Activated CD8-positive, alpha-beta memory T cell treated with anti-CD3 and anti-CD28 coated beads for 4 hours (primary cell): Measurements from ENCODE around the gene RBBP8.
"Not testable (repeated sequence)": the region's sequence is repeated elsewhere in the genome, so short reads cannot be mapped to it uniquely, and the experiment has no call there.

Experiments used
- DNase-seq, 2 donors: peaks; one replicate each; pipeline ENCODE4 v3.0.0-alpha.2; 2020; ENCODE audit warnings: low read depth in 2 of 2

The RBBP8 gene

GRCh38 chr18:22943847-22944246 lies 10.7 kb downstream of the RBBP8 start:
- no peak for DNase-seq

GRCh38 chr18:22946217-22946616 lies 13.1 kb downstream of the RBBP8 start:
- DNase-seq, result no peak

GRCh38 chr18:22946846-22947245 lies 13.7 kb downstream of the RBBP8 start:
- DNase-seq, result no peak

GRCh38 chr18:22951823-22952222 lies 18.7 kb downstream of the RBBP8 start:
- DNase-seq, result no peak

GRCh38 chr18:22952525-22952924 lies 19.4 kb downstream of the RBBP8 start:
- no peak for DNase-seq

GRCh38 chr18:22953982-22954381 lies 20.9 kb downstream of the RBBP8 start:
- not testable (repeated sequence) for DNase-seq

GRCh38 chr18:22956226-22956625 lies 23.1 kb downstream of the RBBP8 start:
- DNase-seq, result no peak

GRCh38 chr18:22961156-22961555 lies 28.0 kb downstream of the RBBP8 start:
- no peak for DNase-seq

- DNase-seq, result no peak
Observed at GRCh38 chr18:22962004-22962403, 28.9 kb downstream of the RBBP8 start.

GRCh38 chr18:22964116-22964515 lies 31.0 kb downstream of the RBBP8 start:
- DNase-seq, result no peak

GRCh38 chr18:22964722-22965121 lies 31.6 kb downstream of the RBBP8 start:
- DNase-seq, result no peak

- DNase-seq, result no peak
Observed at GRCh38 chr18:22971038-22971437, 37.9 kb downstream of the RBBP8 start.

- DNase-seq, result no peak
Observed at GRCh38 chr18:22974001-22974400, 40.9 kb downstream of the RBBP8 start.

GRCh38 chr18:22974707-22975106 lies 41.6 kb downstream of the RBBP8 start:
- no peak for DNase-seq

GRCh38 chr18:22975508-22975907 lies 42.4 kb downstream of the RBBP8 start:
- no peak for DNase-seq

- DNase-seq, result no peak
Observed at GRCh38 chr18:22977847-22978701, 44.9 kb downstream of the RBBP8 start.

GRCh38 chr18:22980394-22980793 lies 47.3 kb downstream of the RBBP8 start:
- no peak for DNase-seq

- no peak for DNase-seq
Observed at GRCh38 chr18:22981274-22982133, 48.4 kb downstream of the RBBP8 start.

- DNase-seq, result no peak
Observed at GRCh38 chr18:22983175-22983574, 50.0 kb downstream of the RBBP8 start.

GRCh38 chr18:22985250-22985649 lies 52.1 kb downstream of the RBBP8 start:
- DNase-seq, result no peak

GRCh38 chr18:22987547-22988189 lies 54.5 kb downstream of the RBBP8 start:
- no peak for DNase-seq

GRCh38 chr18:22988208-22988607 lies 55.1 kb downstream of the RBBP8 start:
- no peak for DNase-seq
